Measurements from ENCODE around the gene REV3L. TPM values are rescaled to one million over a fixed set of nuclear protein-coding genes. Genes with fewer than 3 reads are reported as not detected.
A peak's percentile ranks its signal among the peaks of the same experiment; 100 is the strongest.

The REV3L gene
- total and polyA plus RNA-seq, 4 donors, result 3.8 to 17.7 (median 11.2) TPM

- H3K27me3 ChIP-seq (ENCODE audit: control insufficient read depth in 4 of 4, insufficient read depth in 4 of 4, low read length in 3 of 4), result no peaks in the 10 kb centered on the region
- H3K9ac ChIP-seq (ENCODE audit: low read depth in 1 of 2, low read length in 2 of 2), result peak overlapping the region; percentile 86 to 91
- WGBS, result under 1% methylated on average over 88 of the region's 88 CpGs
- H3K27ac ChIP-seq (ENCODE audit: low read depth in 1 of 2, low read length in 2 of 2), result peak overlapping the region; percentile 98 to 99
- H3K9me3 ChIP-seq (ENCODE audit: control insufficient read depth in 4 of 4, low read length in 3 of 4), result no peaks in the 10 kb centered on the region
- H3K4me3 ChIP-seq (ENCODE audit: low read depth in 1 of 3, low read length in 3 of 3), result peak overlapping the region; percentile 88 to 94 (median 90)
- peaks cover 0 to 19% (median 14%) of the 10 kb centered on the region in 4 donors for H3K4me1 ChIP-seq (ENCODE audit: control insufficient read depth in 4 of 4, insufficient read depth in 4 of 4, low read length in 3 of 4)
- peak; percentile 72 for DNase-seq (ENCODE audit: low spot score)
- peak; percentile 44 for TF ChIP-seq YY1 (IDR thresholded peaks at IDR 0.05)
- TF ChIP-seq JUND (IDR thresholded peaks at IDR 0.05), result no peak
- H3K36me3 ChIP-seq (ENCODE audit: control insufficient read depth in 4 of 4, insufficient read depth in 3 of 4, low read depth in 1 of 4, low read length in 3 of 4), result no peaks in the 10 kb centered on the region
Measured at GRCh38 chr6:111482188-111482958, 645 bp downstream of the REV3L start.

- peak overlapping the region; percentile 86 to 91 for H3K9ac ChIP-seq (ENCODE audit: low read depth in 1 of 2, low read length in 2 of 2)
- 8% methylated on average over 8 of the region's 8 CpGs for WGBS
- TF ChIP-seq YY1 (IDR thresholded peaks at IDR 0.05) (peak; percentile 43), FOXA1 (IDR thresholded peaks at IDR 0.05) (no peak), ATF3 (IDR thresholded peaks at IDR 0.05) (no peak), NR2F2 (IDR thresholded peaks at IDR 0.05) (no peak), RAD21 (IDR thresholded peaks at IDR 0.05) (no peak), EGR1 (IDR thresholded peaks at IDR 0.05; ENCODE audit: low read depth in 2 of 2) (no peak), HNF4G (IDR thresholded peaks at IDR 0.05) (no peak)
- H3K9me3 ChIP-seq (ENCODE audit: control insufficient read depth in 4 of 4, low read length in 3 of 4), result no peaks in the 10 kb centered on the region
- peak overlapping the region; percentile 98 to 99 for H3K27ac ChIP-seq (ENCODE audit: low read depth in 1 of 2, low read length in 2 of 2)
- peaks cover 0 to 23% (median 14%) of the 10 kb centered on the region in 4 donors for H3K4me1 ChIP-seq (ENCODE audit: control insufficient read depth in 4 of 4, insufficient read depth in 4 of 4, low read length in 3 of 4)
- DNase-seq (ENCODE audit: low spot score), result no peak
- H3K27me3 ChIP-seq (ENCODE audit: control insufficient read depth in 4 of 4, insufficient read depth in 4 of 4, low read length in 3 of 4), result no peaks in the 10 kb centered on the region
- H3K36me3 ChIP-seq (ENCODE audit: control insufficient read depth in 4 of 4, insufficient read depth in 3 of 4, low read depth in 1 of 4, low read length in 3 of 4), result no peaks in the 10 kb centered on the region
- peak overlapping the region; percentile 88 to 94 (median 90) for H3K4me3 ChIP-seq (ENCODE audit: low read depth in 1 of 3, low read length in 3 of 3)
Measured at GRCh38 chr6:111481836-111482187, 1.2 kb downstream of the REV3L start.

- 58% methylated on average over 6 of the region's 6 CpGs for WGBS
- H3K27ac ChIP-seq (ENCODE audit: low read depth in 1 of 2, low read length in 2 of 2), result peak overlapping the region in 1 of 2 donors; percentile 99
- no peak for DNase-seq (ENCODE audit: low spot score)
- peak overlapping the region; percentile 88 to 94 (median 90) for H3K4me3 ChIP-seq (ENCODE audit: low read depth in 1 of 3, low read length in 3 of 3)
- H3K36me3 ChIP-seq (ENCODE audit: control insufficient read depth in 4 of 4, insufficient read depth in 3 of 4, low read depth in 1 of 4, low read length in 3 of 4), result no peaks in the 10 kb centered on the region
- H3K9ac ChIP-seq (ENCODE audit: low read depth in 1 of 2, low read length in 2 of 2), result peak overlapping the region; percentile 86 to 91
- peaks cover 0 to 23% (median 14%) of the 10 kb centered on the region in 4 donors for H3K4me1 ChIP-seq (ENCODE audit: control insufficient read depth in 4 of 4, insufficient read depth in 4 of 4, low read length in 3 of 4)
- H3K9me3 ChIP-seq (ENCODE audit: control insufficient read depth in 4 of 4, low read length in 3 of 4), result no peaks in the 10 kb centered on the region
- TF ChIP-seq GABPA (IDR thresholded peaks at IDR 0.05 in 1 of 2, conservative IDR thresholded peaks at IDR 0.05 in 1 of 2), result no peak
- H3K27me3 ChIP-seq (ENCODE audit: control insufficient read depth in 4 of 4, insufficient read depth in 4 of 4, low read length in 3 of 4), result no peaks in the 10 kb centered on the region
Measured at GRCh38 chr6:111480988-111481822, 1.8 kb downstream of the REV3L start.

- TF ChIP-seq NR2F2 (IDR thresholded peaks at IDR 0.05) (no peak), RAD21 (IDR thresholded peaks at IDR 0.05) (peak; percentile 58 to 65)
- Histone ChIP-seq H3K4me3 (ENCODE audit: low read depth in 1 of 3, low read length in 3 of 3) (no peak overlapping the region), H3K4me1 (ENCODE audit: control insufficient read depth in 4 of 4, insufficient read depth in 4 of 4, low read length in 3 of 4) (peaks cover 0 to 23% (median 11%) of the 10 kb centered on the region in 4 donors), H3K36me3 (ENCODE audit: control insufficient read depth in 4 of 4, insufficient read depth in 3 of 4, low read depth in 1 of 4, low read length in 3 of 4) (no peaks in the 10 kb centered on the region), H3K27me3 (ENCODE audit: control insufficient read depth in 4 of 4, insufficient read depth in 4 of 4, low read length in 3 of 4) (no peaks in the 10 kb centered on the region), H3K9me3 (ENCODE audit: control insufficient read depth in 4 of 4, low read length in 3 of 4) (no peaks in the 10 kb centered on the region), H3K27ac (ENCODE audit: low read depth in 1 of 2, low read length in 2 of 2) (no peak overlapping the region), H3K9ac (ENCODE audit: low read depth in 1 of 2, low read length in 2 of 2) (no peak overlapping the region)
- no peak for DNase-seq (ENCODE audit: low spot score)
- 54% methylated on average over 1 of the region's 1 CpG for WGBS
Measured at GRCh38 chr6:111478749-111479148, 4.3 kb downstream of the REV3L start.
